HG02981 (cell line): ENCODE results near the gene DNAJC10.
"Not testable (repeated sequence)": the region's sequence is repeated elsewhere in the genome, so short reads cannot be mapped to it uniquely, and the experiment has no call there.

ENCODE experiments used
- ATAC-seq: cut with Tn5 transposase; IDR thresholded peaks from one replicate; pipeline ENCODE4 v1.9.1; 2021; ENCODE audit warnings: mild to moderate bottlenecking, moderate library complexity; ENCODE audit not compliant: unreplicated experiment

Gene DNAJC10

GRCh38 chr2:182782686-182783085, 66.6 kb downstream of the DNAJC10 start:
- not testable (repeated sequence) for ATAC-seq

GRCh38 chr2:182784058-182784706, 68.1 kb downstream of the DNAJC10 start:
- no peak for ATAC-seq

- ATAC-seq = no peak
These were observed 68.7 kb downstream of the DNAJC10 start for GRCh38 chr2:182784777-182785176.

- no peak for ATAC-seq
These were observed 76.4 kb downstream of the DNAJC10 start for GRCh38 chr2:182792441-182792840.

- no peak for ATAC-seq
These were observed 82.7 kb downstream of the DNAJC10 start for GRCh38 chr2:182798736-182799135.

- ATAC-seq = no peak
These were observed 88.1 kb downstream of the DNAJC10 start for GRCh38 chr2:182804128-182804527.

- ATAC-seq = no peak
These were observed 91.3 kb downstream of the DNAJC10 start for GRCh38 chr2:182807319-182807718.

- ATAC-seq = no peak
These were observed 94.0 kb downstream of the DNAJC10 start for GRCh38 chr2:182810087-182810486.

- no peak for ATAC-seq
These were observed 98.3 kb downstream of the DNAJC10 start for GRCh38 chr2:182814380-182814779.

- no peak for ATAC-seq
These were observed 98.7 kb downstream of the DNAJC10 start for GRCh38 chr2:182814804-182815203.

GRCh38 chr2:182816866-182817265, 100.8 kb downstream of the DNAJC10 start:
- no peak for ATAC-seq

GRCh38 chr2:182817558-182817957, 101.5 kb downstream of the DNAJC10 start:
- no peak for ATAC-seq

GRCh38 chr2:182818501-182818900, 102.4 kb downstream of the DNAJC10 start:
- ATAC-seq = no peak

GRCh38 chr2:182818925-182819324, 102.9 kb downstream of the DNAJC10 start:
- ATAC-seq = no peak

- ATAC-seq = no peak
These were observed 103.4 kb downstream of the DNAJC10 start for GRCh38 chr2:182819412-182819811.

- no peak for ATAC-seq
These were observed 105.1 kb downstream of the DNAJC10 start for GRCh38 chr2:182821182-182821581.

- ATAC-seq = no peak
These were observed 106.7 kb downstream of the DNAJC10 start for GRCh38 chr2:182822733-182823132.

GRCh38 chr2:182824056-182824766, 108.2 kb downstream of the DNAJC10 start:
- no peak for ATAC-seq

- ATAC-seq = no peak
These were observed 108.7 kb downstream of the DNAJC10 start for GRCh38 chr2:182824767-182825158.

GRCh38 chr2:182826064-182826463, 110.0 kb downstream of the DNAJC10 start:
- ATAC-seq = no peak

GRCh38 chr2:182826496-182826895, 110.4 kb downstream of the DNAJC10 start:
- ATAC-seq = no peak

GRCh38 chr2:182827182-182827879, 111.3 kb downstream of the DNAJC10 start:
- no peak for ATAC-seq
